HCT116 (cell line): ENCODE data around the gene GNAT1.

Experiments
- CTCF ChIP-seq, 3 experiments: fragments of 200-600 bp in 1 of 3; sonication (generic) in 1 of 3; IDR thresholded peaks in 2 of 3; conservative IDR thresholded peaks in 1 of 3; 2 replicates each; pipeline ENCODE4 v1.5.1; 2012 to 2017; ENCODE audit warnings: low read depth in 2 of 3, low read length in 2 of 3, antibody characterized with exemption in 1 of 3, borderline replicate concordance in 1 of 3, control low read depth in 1 of 3, mild to moderate bottlenecking in 1 of 3, mixed read lengths in 1 of 3, mixed run types in 1 of 3, moderate library complexity in 1 of 3; ENCODE audit not compliant: insufficient read depth in 1 of 3
- EZH2 ChIP-seq: fragments of 200-600 bp; sonication (generic); IDR thresholded peaks from 2 replicates; pipeline ENCODE4 v1.6.1; 2017; ENCODE audit warnings: antibody characterized with exemption, mixed run types
- EZH2phosphoT487 ChIP-seq: fragments of 200-600 bp; IDR thresholded peaks from 2 replicates; pipeline ENCODE4 v1.6.1; 2018; ENCODE audit warnings: antibody characterized with exemption, borderline replicate concordance
- POLR2A ChIP-seq: IDR thresholded peaks from 2 replicates; pipeline ENCODE4 v1.7.0; 2011; ENCODE audit warnings: borderline replicate concordance; ENCODE audit not compliant: insufficient read depth, insufficient read length; ENCODE audit errors: extremely low read depth
- POLR2AphosphoS5 ChIP-seq: IDR thresholded peaks from 2 replicates; pipeline ENCODE4 v1.6.1; 2011; ENCODE audit warnings: mild to moderate bottlenecking, low read depth, low read length, moderate library complexity
- REST ChIP-seq: IDR thresholded peaks from 2 replicates; pipeline ENCODE4 v1.6.1; 2012; ENCODE audit warnings: low read depth

GRCh38 chr3:50214824-50215223 lies 23.4 kb downstream of the GNAT1 start:
- TF ChIP-seq POLR2AphosphoS5 (no peak), POLR2A (no peak), CTCF (IDR thresholded peaks at IDR 0.05 in 2 of 3, conservative IDR thresholded peaks at IDR 0.05 in 1 of 3; ENCODE audit: borderline replicate concordance in 1 of 3, insufficient read depth in 1 of 3, low read depth in 2 of 3, low read length in 2 of 3) (no peak), EZH2 (no peak), EZH2phosphoT487 (no peak), REST (no peak)
